WERI-Rb-1 (cell line): Measurements from ENCODE around the gene DAB2.

ENCODE experiments used
- DNase-seq: peaks from one replicate; pipeline ENCODE4 v3.0.0-alpha.2; 2020
- H3K27ac ChIP-seq: fragments of 250-450 bp; sonication (Bioruptor Pico); 2 replicates; pipeline ENCODE4 v1.5.1; 2020; ENCODE audit warnings: mild to moderate bottlenecking, moderate library complexity
- H3K27me3 ChIP-seq: fragments of 250-450 bp; sonication (Bioruptor Pico); 2 replicates; pipeline ENCODE4 v1.5.1; 2021; ENCODE audit warnings: mild to moderate bottlenecking, low read depth, moderate library complexity; ENCODE audit not compliant: insufficient read depth, severe bottlenecking
- H3K36me3 ChIP-seq: fragments of 250-450 bp; sonication (Bioruptor Pico); 2 replicates; pipeline ENCODE4 v1.5.1; 2020; ENCODE audit warnings: mild to moderate bottlenecking, moderate library complexity
- H3K4me3 ChIP-seq: 2 replicates; pipeline ENCODE4 v1.5.1; 2011; ENCODE audit warnings: low read depth, mild to moderate bottlenecking, control low read depth, low read length
- H3K9me3 ChIP-seq: fragments of 250-450 bp; sonication (Bioruptor Pico); 2 replicates; pipeline ENCODE4 v1.5.1; 2021; ENCODE audit warnings: mild to moderate bottlenecking, moderate library complexity; ENCODE audit not compliant: severe bottlenecking
- CTCF ChIP-seq: IDR thresholded peaks from 2 replicates; pipeline ENCODE4 v1.5.1; 2011; ENCODE audit warnings: low read depth, mild to moderate bottlenecking, control low read depth, inconsistent platforms, low read length

The DAB2 gene

GRCh38 chr5:39440192-39440957 lies 15.6 kb upstream of the DAB2 start:
- TF ChIP-seq CTCF = no peak
- no peak overlapping the region for H3K4me3 ChIP-seq
- no peak overlapping the region for H3K27ac ChIP-seq

DNA sequence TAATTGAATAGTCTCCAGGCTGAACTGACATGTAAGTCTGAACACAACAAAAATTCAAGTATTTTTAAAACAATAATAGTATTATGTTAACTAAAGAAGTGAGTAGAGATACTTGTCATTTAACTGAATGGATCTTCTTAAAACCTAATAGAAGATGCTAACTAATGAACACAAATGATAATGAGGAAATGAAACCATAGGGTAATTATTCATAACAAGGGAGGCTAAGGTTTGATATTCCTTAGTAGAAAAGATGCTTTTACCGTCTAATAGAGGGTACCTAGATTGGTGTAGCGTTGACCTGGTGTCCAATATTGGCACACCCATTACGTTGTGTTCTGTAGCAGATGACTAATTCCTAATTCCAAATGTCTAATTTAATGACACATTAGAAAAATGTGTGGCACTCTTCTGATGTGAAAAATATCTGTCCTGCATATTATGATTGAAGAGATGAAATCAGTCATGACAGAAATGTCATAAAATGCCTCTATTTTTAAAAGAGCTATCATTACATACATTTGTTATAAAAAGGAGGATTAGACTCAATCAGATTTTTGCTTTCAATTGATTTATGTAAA lies 14.9 kb upstream of the DAB2 start:
- TF ChIP-seq CTCF = no peak
- Histone ChIP-seq H3K9me3 (no peaks in the 10 kb centered on the region), H3K27me3 (no peaks in the 10 kb centered on the region), H3K4me3 (no peak overlapping the region), H3K27ac (no peak overlapping the region), H3K36me3 (no peaks in the 10 kb centered on the region)
- DNase-seq = no peak

More at GRCh38 chr5:39440192-39440957, 15.6 kb upstream of the DAB2 start:
- H3K36me3 ChIP-seq = no peaks in the 10 kb centered on the region
- DNase-seq = no peak
- H3K27me3 ChIP-seq = no peaks in the 10 kb centered on the region
- H3K9me3 ChIP-seq = no peaks in the 10 kb centered on the region

- H3K36me3 ChIP-seq = no peaks in the 10 kb centered on the region
- H3K27me3 ChIP-seq = no peaks in the 10 kb centered on the region
- no peak overlapping the region for H3K4me3 ChIP-seq
- no peak overlapping the region for H3K27ac ChIP-seq
- no peak for TF ChIP-seq CTCF
- no peaks in the 10 kb centered on the region for H3K9me3 ChIP-seq
- no peak for DNase-seq
Observed at GRCh38 chr5:39437467-39437866, 12.7 kb upstream of the DAB2 start.

- Histone ChIP-seq H3K9me3 (no peaks in the 10 kb centered on the region), H3K36me3 (no peaks in the 10 kb centered on the region), H3K27ac (no peak overlapping the region), H3K4me3 (no peak overlapping the region), H3K27me3 (no peaks in the 10 kb centered on the region)
- TF ChIP-seq CTCF = no peak
- no peak for DNase-seq
Observed at GRCh38 chr5:39433848-39434247, 9.1 kb upstream of the DAB2 start.

GRCh38 chr5:39432696-39433530 lies 8.1 kb upstream of the DAB2 start:
- DNase-seq = no peak
- no peaks in the 10 kb centered on the region for H3K27me3 ChIP-seq

More at GRCh38 chr5:39432696-39433530, 8.1 kb upstream of the DAB2 start:
- H3K36me3 ChIP-seq = no peaks in the 10 kb centered on the region
- no peak overlapping the region for H3K27ac ChIP-seq
- no peaks in the 10 kb centered on the region for H3K9me3 ChIP-seq
- no peak overlapping the region for H3K4me3 ChIP-seq
- no peak for TF ChIP-seq CTCF
